Measurements from ENCODE around the gene TOPORS.

DNA sequence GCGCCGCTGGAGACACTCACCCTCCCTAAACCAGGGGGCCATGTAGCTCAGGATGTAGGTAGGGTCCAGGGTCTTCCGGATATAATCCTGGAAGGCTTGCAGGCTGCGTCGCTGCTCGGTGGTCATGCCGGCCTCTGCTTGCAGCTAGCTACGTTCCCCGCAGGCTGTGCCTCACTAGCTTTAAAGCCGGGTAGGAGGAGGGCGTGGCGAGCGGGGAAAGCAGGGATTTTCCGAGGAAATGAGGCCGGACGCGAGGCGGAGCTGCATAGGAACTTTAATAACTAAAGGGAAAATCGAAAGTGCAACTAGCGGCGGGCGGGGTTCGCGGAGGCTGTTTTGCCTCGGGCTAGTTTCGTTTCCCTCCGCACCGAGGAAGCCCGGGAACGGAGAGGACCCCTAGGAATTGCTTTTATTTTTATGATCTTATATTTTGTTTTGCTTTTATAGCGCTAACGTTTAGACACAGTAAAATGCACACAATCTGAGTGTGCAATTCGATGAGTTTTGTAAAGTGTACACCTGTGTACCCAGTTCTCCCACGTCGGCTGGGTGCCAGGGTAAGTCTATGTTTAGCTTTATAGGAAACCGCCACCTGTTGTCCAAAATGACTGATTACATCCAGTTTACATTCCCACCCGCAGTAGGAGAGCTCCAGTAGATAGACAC is 26.2 kb downstream of the TOPORS start, which contains the start of gene RIGI:
- TF ChIP-seq POLR2AphosphoS5 (IDR thresholded peaks at IDR 0.05) (peak; percentile 78 to 91 (median 85)), CTCF (IDR thresholded peaks at IDR 0.05) (peak in 4 of 7 experiments; percentile 27 to 65 (median 44)), POLR2A (IDR thresholded peaks at IDR 0.05) (peak in 1 of 4 donors; percentile 25)

Data from stomach (tissue), 4 donors.